Measurements from ENCODE around the gene PPP1R1C. TPM values are rescaled to one million over a fixed set of nuclear protein-coding genes. Genes with fewer than 3 reads are reported as not detected.
A peak's percentile ranks its signal among the peaks of the same experiment; 100 is the strongest.

PPP1R1C gene
- total RNA-seq: not detected

GRCh38 chr2:181985632-181986205 lies at the start of gene PPP1R1C:
Gene PPP1R1C (plus strand): TSS chr2:181985853. CDS start chr2:181986111, 258 bp downstream.
- Histone ChIP-seq H3K4me3 (peak within 1 kb of the TSS in 1 of 4 donors; percentile 7), H3K36me3 (no peaks in the 10 kb centered on the region), H3K27me3 (no peaks in the 10 kb centered on the region), H3K9me3 (no peaks in the 10 kb centered on the region), H3K4me1 (peaks cover 25 to 40% of the 10 kb centered on the region in 2 donors), H3K27ac (peak within 1 kb of the TSS; percentile 14 to 74 (median 46))
- no peak for TF ChIP-seq POLR2A (IDR thresholded peaks at IDR 0.05)
- DNase-seq: no peak
- intact Hi-C loops (cut with DNase I; ENCODE audit: low total_unique reads) (no loop called here), in situ Hi-C loops (cut with MboI; ENCODE audit: low sequenced_read_pairs in 4 of 4) (no loop called here)
- ATAC-seq: no peak

- H3K27ac ChIP-seq: no peak overlapping the region
- DNase-seq (no peak), ATAC-seq (no peak)
- no peak for TF ChIP-seq POLR2A (IDR thresholded peaks at IDR 0.05)
- no peak for TF ChIP-seq CTCF (IDR thresholded peaks at IDR 0.05 in 4 of 5, conservative IDR thresholded peaks at IDR 0.05 in 1 of 5)
- H3K4me1 ChIP-seq: no peaks in the 10 kb centered on the region
- intact Hi-C loops (cut with DNase I; ENCODE audit: low total_unique reads) (no loop called here), in situ Hi-C loops (cut with MboI; ENCODE audit: low sequenced_read_pairs in 4 of 4) (no loop called here)
- no peaks in the 10 kb centered on the region for H3K36me3 ChIP-seq
- no peak overlapping the region for H3K4me3 ChIP-seq
- H3K27me3 ChIP-seq: no peaks in the 10 kb centered on the region
- no peaks in the 10 kb centered on the region for H3K9me3 ChIP-seq
Observed at GRCh38 chr2:181937473-181937872, 48.2 kb upstream of the PPP1R1C start.

GRCh38 chr2:181943411-181944124 lies 42.1 kb upstream of the PPP1R1C start:
- ATAC-seq: no peak
- intact Hi-C loops (cut with DNase I; ENCODE audit: low total_unique reads): no loop called here
- Histone ChIP-seq H3K9me3 (no peaks in the 10 kb centered on the region), H3K27ac (no peak overlapping the region), H3K4me3 (no peak overlapping the region), H3K4me1 (no peaks in the 10 kb centered on the region), H3K27me3 (no peaks in the 10 kb centered on the region), H3K36me3 (no peaks in the 10 kb centered on the region)
- no peak for DNase-seq
- in situ Hi-C loops (cut with MboI; ENCODE audit: low sequenced_read_pairs in 4 of 4): no loop called here
- TF ChIP-seq POLR2A (IDR thresholded peaks at IDR 0.05) (no peak), CTCF (IDR thresholded peaks at IDR 0.05 in 4 of 5, conservative IDR thresholded peaks at IDR 0.05 in 1 of 5) (no peak)

GRCh38 chr2:181944164-181944913 lies 41.3 kb upstream of the PPP1R1C start:
- H3K36me3 ChIP-seq: no peaks in the 10 kb centered on the region
- no peaks in the 10 kb centered on the region for H3K27me3 ChIP-seq
- no peak for DNase-seq
- in situ Hi-C loops (cut with MboI; ENCODE audit: low sequenced_read_pairs in 4 of 4) (no loop called here), intact Hi-C loops (cut with DNase I; ENCODE audit: low total_unique reads) (no loop called here)
- H3K9me3 ChIP-seq: no peaks in the 10 kb centered on the region
- no peak overlapping the region for H3K4me3 ChIP-seq
- no peak for ATAC-seq
- H3K27ac ChIP-seq: no peak overlapping the region
- H3K4me1 ChIP-seq: no peaks in the 10 kb centered on the region
- TF ChIP-seq POLR2A (IDR thresholded peaks at IDR 0.05) (no peak), CTCF (IDR thresholded peaks at IDR 0.05 in 4 of 5, conservative IDR thresholded peaks at IDR 0.05 in 1 of 5) (no peak)

GRCh38 chr2:181944914-181945291 lies 40.8 kb upstream of the PPP1R1C start:
- TF ChIP-seq POLR2A (IDR thresholded peaks at IDR 0.05) (no peak), CTCF (IDR thresholded peaks at IDR 0.05 in 4 of 5, conservative IDR thresholded peaks at IDR 0.05 in 1 of 5) (no peak)
- ATAC-seq (no peak), DNase-seq (no peak)
- Histone ChIP-seq H3K4me1 (no peaks in the 10 kb centered on the region), H3K27me3 (no peaks in the 10 kb centered on the region), H3K27ac (no peak overlapping the region), H3K9me3 (no peaks in the 10 kb centered on the region), H3K4me3 (no peak overlapping the region), H3K36me3 (no peaks in the 10 kb centered on the region)
- intact Hi-C loops (cut with DNase I; ENCODE audit: low total_unique reads): no loop called here
- in situ Hi-C loops (cut with MboI; ENCODE audit: low sequenced_read_pairs in 4 of 4): no loop called here
